Left cardiac atrium (tissue), 4 donors: ENCODE measurements around the gene SH2B3. TPM values are rescaled to one million over a fixed set of nuclear protein-coding genes. Genes with fewer than 3 reads are reported as not detected.
"Not testable (repeated sequence)": the region's sequence is repeated elsewhere in the genome, so short reads cannot be mapped to it uniquely, and the experiment has no call there.

ENCODE experiments used
- ATAC-seq, 2 donors: fragments of 200-7000 bp; cut with Tn5 transposase; one replicate each; pipeline ENCODE4 v1.9.1; 2020; ENCODE audit warnings: mild to moderate bottlenecking in 2 of 2, moderate library complexity in 2 of 2
- DNase-seq: peaks from one replicate; pipeline ENCODE4 v3.0.0-alpha.2; 2020
- intact Hi-C, 2 donors: fragments of 100-400 bp; cut with DNase I; formaldehyde crosslinking; loops; one replicate each; pipeline versions ENCODE4 v1.14.1 to v1.15.1; 2022 to 2023
- total RNA-seq, 2 donors: library from RNA; stranded (reverse); fragmentation: NEBNext Ultra II Directional; extraction: Animal tissue kit (Norgen Biotek cat#: 25700); gene quantifications; one replicate each; pipeline ENCODE4 v1.2.1, GENCODE V29; 2021
- donor health status: DM: no; HTN: yes; CAD: no.
- donor health status: DM: no; HTN: yes; CAD: no; lungs with severe emphysema.
- donor health status: DM: yes; HTN: yes; CAD: no.
- donor health status: Dilated cardiomyopathy.

The SH2B3 gene
- total RNA-seq, 2 donors from 2014 or later: 27.1 to 39.6 TPM

- DNase-seq (no peak), ATAC-seq (no peak)
- intact Hi-C loops: no loop called here
Observed at GRCh38 chr12:111447571-111448265, 42.0 kb downstream of the SH2B3 start.

DNA sequence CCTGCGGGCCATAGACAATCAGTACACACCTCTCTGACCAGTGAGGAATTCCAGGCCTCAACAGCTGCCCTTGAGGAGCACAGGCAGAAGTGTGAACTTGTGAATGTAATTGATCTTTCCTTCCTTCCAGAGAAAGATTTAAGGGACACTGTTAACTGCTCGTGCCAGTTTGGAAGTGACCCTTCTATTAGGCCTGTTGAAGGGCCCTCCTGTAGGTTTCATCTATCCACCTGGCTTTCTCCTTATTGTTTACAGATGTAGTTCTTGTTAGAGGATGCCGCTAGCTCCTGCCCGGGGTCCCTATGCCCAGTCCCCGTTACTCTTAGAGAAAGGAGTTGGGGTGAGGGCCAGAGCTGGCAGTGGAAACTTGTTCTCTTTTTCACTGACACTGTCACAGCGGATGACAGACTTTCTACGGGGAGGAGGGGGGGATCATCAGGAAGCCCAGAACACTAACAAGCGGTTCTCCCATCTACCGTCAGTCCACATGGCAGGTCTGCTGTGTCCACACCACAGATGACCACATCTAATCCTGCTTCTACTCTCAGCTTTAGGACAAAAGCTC, 42.6 kb downstream of the SH2B3 start:
- DNase-seq (no peak), ATAC-seq (no peak)
- intact Hi-C loops: no loop called here

GRCh38 chr12:111448846-111449790, 43.4 kb downstream of the SH2B3 start:
- intact Hi-C loops: no loop called here
- no peak for ATAC-seq
- DNase-seq: no peak

- ATAC-seq (no peak), DNase-seq (no peak)
- intact Hi-C loops: loop anchor here (1.0 to 2.0 kb wide), 2 partner anchors 50 to 53 kb away; no protein-coding TSS in a partner anchor
Observed at GRCh38 chr12:111450676-111451075, 45.0 kb downstream of the SH2B3 start.

GRCh38 chr12:111451232-111451631, 45.5 kb downstream of the SH2B3 start:
- no peak for DNase-seq
- intact Hi-C loops: loop anchor here (1.0 to 2.0 kb wide), 2 partner anchors 50 to 54 kb away; no protein-coding TSS in a partner anchor
- no peak for ATAC-seq

GRCh38 chr12:111451649-111452129, 46.0 kb downstream of the SH2B3 start:
- DNase-seq: no peak
- intact Hi-C loops: loop anchor here (1.0 to 2.0 kb wide), 2 partner anchors 51 to 54 kb away; no protein-coding TSS in a partner anchor
- no peak for ATAC-seq

GRCh38 chr12:111453071-111453989, 47.6 kb downstream of the SH2B3 start:
- intact Hi-C loops: no loop called here
- DNase-seq: no peak
- ATAC-seq: no peak

- intact Hi-C loops: no loop called here
- DNase-seq (no peak), ATAC-seq (no peak)
Observed at GRCh38 chr12:111454311-111454710, 48.6 kb downstream of the SH2B3 start.

DNA sequence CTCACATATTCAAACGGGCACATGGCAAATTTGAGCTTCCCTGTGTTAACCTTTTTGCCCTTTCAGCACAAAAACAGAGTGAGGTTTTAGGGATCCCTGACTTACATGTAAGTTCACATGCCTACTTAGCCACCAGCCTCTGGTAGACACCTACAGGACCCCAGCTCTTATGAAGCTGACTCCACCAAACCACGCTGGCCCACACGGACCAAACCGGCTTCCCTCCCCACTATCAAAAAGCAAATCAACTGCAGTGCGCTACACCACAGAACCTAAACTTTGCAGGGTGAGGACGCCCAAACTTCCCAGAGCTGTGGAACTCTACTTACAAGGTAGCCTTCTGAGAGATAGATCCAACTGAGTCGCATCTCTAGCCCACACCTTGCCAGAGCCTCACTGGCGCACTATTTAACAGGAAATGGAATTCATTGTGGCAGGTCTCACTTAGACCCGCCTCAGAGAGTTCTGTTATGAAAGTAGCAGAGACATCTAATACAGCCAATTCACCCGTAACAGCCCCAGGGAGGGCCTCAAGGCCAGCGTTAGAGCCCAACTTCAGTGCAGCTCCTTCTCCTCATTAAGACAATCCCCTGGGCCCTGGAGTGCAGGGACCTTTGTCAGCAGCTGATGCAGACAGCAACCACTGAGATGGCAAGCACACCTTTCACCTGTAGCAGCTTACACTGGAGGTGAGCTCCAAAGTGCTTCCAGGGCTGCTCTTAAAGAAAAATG, 49.2 kb downstream of the SH2B3 start:
- ATAC-seq: no peak
- intact Hi-C loops: no loop called here
- no peak for DNase-seq

- DNase-seq (no peak), ATAC-seq (no peak)
- intact Hi-C loops: no loop called here
Observed at GRCh38 chr12:111455448-111456320, 50.0 kb downstream of the SH2B3 start.

GRCh38 chr12:111457071-111457470, 51.3 kb downstream of the SH2B3 start:
- intact Hi-C loops: no loop called here
- ATAC-seq (no peak), DNase-seq (no peak)

DNA sequence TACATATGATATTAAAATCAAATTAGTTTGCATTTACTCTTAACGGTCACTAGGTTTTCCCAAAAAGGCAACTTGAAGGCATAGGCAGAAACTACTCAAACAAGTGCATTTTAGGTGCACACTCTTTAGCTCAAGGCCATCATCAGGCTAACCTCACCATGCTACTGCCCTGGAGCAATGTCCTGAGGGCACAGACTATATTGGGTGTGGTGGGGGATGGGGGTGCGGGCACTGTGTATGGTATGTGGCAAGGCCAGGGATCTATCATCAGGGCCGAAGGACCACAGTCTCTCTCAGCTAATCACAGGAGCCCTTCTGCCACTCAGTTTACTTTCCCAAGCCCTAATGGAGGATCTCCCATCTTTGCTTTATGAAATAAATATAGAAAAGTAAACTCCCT, 51.9 kb downstream of the SH2B3 start:
- intact Hi-C loops: no loop called here
- DNase-seq: no peak

GRCh38 chr12:111458546-111459172, 52.9 kb downstream of the SH2B3 start:
- no peak for ATAC-seq
- intact Hi-C loops: no loop called here
- DNase-seq: no peak

More for the DNA sequence above, 51.9 kb downstream of the SH2B3 start:
- no peak for ATAC-seq

GRCh38 chr12:111460111-111460510, 54.4 kb downstream of the SH2B3 start:
- DNase-seq, ATAC-seq: not testable (repeated sequence)
- intact Hi-C loops: loop anchor here in 1 of 2 donors (10.0 kb wide), 1 partner anchor 55 kb away; no protein-coding TSS in a partner anchor

GRCh38 chr12:111462210-111462769, 56.6 kb downstream of the SH2B3 start:
- no peak for ATAC-seq
- intact Hi-C loops: loop anchor here in 1 of 2 donors (10.0 kb wide), 1 partner anchor 53 kb away; no protein-coding TSS in a partner anchor
- no peak for DNase-seq
